PFSK-1 (cell line): ENCODE data around the gene DSTN.

Source experiments
- FOXP2 ChIP-seq: optimal IDR thresholded peaks from 2 replicates; pipeline ENCODE3; 2011; ENCODE audit warnings: borderline replicate concordance, control low read depth, inconsistent platforms; ENCODE audit not compliant: insufficient read depth; ENCODE audit errors: extremely low read length, extremely low read depth
- POLR2AphosphoS5 ChIP-seq: IDR thresholded peaks from 2 replicates; pipeline ENCODE4 v1.6.1; 2012; ENCODE audit warnings: low read depth, mild to moderate bottlenecking, control low read depth, low read length, moderate library complexity
- TAF1 ChIP-seq: IDR thresholded peaks from 2 replicates; pipeline ENCODE4 v1.6.1; 2012; ENCODE audit warnings: low read length, control low read depth, borderline replicate concordance; ENCODE audit not compliant: insufficient read depth

- TF ChIP-seq FOXP2 (no peak), TAF1 (no peak), POLR2AphosphoS5 (no peak)
Observed at GRCh38 chr20:17653835-17654648, 84.2 kb downstream of the DSTN start.
